ENCODE data around the gene LINC01488.

LINC01488 gene

DNA sequence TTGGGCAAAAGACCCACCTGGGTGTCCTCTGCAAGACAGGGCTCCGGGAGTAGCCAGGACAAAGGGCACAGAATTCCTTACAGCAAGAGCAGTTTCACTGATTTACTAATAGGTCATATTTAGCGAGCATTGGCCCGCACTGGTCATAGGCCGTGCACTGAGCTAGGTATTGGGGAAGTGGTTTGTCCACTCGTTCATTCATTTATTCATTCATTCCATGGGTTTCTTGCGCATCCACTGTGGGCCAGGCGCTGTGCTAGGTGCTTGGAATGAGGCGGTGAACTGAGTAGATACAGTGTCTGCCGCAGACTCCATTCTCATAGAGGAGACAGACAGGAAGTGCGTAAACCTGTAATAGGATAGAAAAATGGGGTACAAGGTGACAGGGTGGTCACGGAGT lies 13.2 kb upstream of the LINC01488 start:
- TF ChIP-seq, protein P1, sequence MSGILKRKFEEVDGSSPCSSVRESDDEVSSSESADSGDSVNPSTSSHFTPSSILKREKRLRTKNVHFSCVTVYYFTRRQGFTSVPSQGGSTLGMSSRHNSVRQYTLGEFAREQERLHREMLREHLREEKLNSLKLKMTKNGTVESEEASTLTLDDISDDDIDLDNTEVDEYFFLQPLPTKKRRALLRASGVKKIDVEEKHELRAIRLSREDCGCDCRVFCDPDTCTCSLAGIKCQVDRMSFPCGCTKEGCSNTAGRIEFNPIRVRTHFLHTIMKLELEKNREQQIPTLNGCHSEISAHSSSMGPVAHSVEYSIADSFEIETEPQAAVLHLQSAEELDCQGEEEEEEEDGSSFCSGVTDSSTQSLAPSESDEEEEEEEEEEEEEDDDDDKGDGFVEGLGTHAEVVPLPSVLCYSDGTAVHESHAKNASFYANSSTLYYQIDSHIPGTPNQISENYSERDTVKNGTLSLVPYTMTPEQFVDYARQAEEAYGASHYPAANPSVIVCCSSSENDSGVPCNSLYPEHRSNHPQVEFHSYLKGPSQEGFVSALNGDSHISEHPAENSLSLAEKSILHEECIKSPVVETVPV (CRISPR knock-in tag; IDR thresholded peaks at IDR 0.05), result no peak
- TF ChIP-seq TOX (CRISPR knock-in tag; IDR thresholded peaks at IDR 0.05; ENCODE audit: borderline replicate concordance) (no peak), ZNF8 (CRISPR knock-in tag; IDR thresholded peaks at IDR 0.05) (no peak), GLIS3 (CRISPR knock-in tag; IDR thresholded peaks at IDR 0.05) (no peak), ZFP3 (CRISPR knock-in tag; IDR thresholded peaks at IDR 0.05) (no peak), ZFP30 (CRISPR knock-in tag; IDR thresholded peaks at IDR 0.05) (no peak), PPARA (CRISPR knock-in tag; IDR thresholded peaks at IDR 0.05; ENCODE audit: borderline replicate concordance) (no peak), RARB (CRISPR knock-in tag; IDR thresholded peaks at IDR 0.05) (no peak), OSR1 (CRISPR knock-in tag; IDR thresholded peaks at IDR 0.05) (no peak), ARNTL (CRISPR knock-in tag; IDR thresholded peaks at IDR 0.05; ENCODE audit: borderline replicate concordance, low read depth) (no peak), ISL1 (CRISPR knock-in tag; IDR thresholded peaks at IDR 0.05) (no peak), ZNF70 (CRISPR knock-in tag; IDR thresholded peaks at IDR 0.05) (no peak), SNAI2 (CRISPR knock-in tag; IDR thresholded peaks at IDR 0.05) (no peak)
- TF ChIP-seq, protein P2, sequence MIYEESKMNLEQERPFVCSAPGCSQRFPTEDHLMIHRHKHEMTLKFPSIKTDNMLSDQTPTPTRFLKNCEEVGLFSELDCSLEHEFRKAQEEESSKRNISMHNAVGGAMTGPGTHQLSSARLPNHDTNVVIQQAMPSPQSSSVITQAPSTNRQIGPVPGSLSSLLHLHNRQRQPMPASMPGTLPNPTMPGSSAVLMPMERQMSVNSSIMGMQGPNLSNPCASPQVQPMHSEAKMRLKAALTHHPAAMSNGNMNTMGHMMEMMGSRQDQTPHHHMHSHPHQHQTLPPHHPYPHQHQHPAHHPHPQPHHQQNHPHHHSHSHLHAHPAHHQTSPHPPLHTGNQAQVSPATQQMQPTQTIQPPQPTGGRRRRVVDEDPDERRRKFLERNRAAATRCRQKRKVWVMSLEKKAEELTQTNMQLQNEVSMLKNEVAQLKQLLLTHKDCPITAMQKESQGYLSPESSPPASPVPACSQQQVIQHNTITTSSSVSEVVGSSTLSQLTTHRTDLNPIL (CRISPR knock-in tag; IDR thresholded peaks at IDR 0.05; ENCODE audit: low read depth), result no peak
- TF ChIP-seq, protein P3, sequence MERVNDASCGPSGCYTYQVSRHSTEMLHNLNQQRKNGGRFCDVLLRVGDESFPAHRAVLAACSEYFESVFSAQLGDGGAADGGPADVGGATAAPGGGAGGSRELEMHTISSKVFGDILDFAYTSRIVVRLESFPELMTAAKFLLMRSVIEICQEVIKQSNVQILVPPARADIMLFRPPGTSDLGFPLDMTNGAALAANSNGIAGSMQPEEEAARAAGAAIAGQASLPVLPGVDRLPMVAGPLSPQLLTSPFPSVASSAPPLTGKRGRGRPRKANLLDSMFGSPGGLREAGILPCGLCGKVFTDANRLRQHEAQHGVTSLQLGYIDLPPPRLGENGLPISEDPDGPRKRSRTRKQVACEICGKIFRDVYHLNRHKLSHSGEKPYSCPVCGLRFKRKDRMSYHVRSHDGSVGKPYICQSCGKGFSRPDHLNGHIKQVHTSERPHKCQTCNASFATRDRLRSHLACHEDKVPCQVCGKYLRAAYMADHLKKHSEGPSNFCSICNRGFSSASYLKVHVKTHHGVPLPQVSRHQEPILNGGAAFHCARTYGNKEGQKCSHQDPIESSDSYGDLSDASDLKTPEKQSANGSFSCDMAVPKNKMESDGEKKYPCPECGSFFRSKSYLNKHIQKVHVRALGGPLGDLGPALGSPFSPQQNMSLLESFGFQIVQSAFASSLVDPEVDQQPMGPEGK (CRISPR knock-in tag; IDR thresholded peaks at IDR 0.05; ENCODE audit: borderline replicate concordance), result no peak
- no peak for ATAC-seq

DNA sequence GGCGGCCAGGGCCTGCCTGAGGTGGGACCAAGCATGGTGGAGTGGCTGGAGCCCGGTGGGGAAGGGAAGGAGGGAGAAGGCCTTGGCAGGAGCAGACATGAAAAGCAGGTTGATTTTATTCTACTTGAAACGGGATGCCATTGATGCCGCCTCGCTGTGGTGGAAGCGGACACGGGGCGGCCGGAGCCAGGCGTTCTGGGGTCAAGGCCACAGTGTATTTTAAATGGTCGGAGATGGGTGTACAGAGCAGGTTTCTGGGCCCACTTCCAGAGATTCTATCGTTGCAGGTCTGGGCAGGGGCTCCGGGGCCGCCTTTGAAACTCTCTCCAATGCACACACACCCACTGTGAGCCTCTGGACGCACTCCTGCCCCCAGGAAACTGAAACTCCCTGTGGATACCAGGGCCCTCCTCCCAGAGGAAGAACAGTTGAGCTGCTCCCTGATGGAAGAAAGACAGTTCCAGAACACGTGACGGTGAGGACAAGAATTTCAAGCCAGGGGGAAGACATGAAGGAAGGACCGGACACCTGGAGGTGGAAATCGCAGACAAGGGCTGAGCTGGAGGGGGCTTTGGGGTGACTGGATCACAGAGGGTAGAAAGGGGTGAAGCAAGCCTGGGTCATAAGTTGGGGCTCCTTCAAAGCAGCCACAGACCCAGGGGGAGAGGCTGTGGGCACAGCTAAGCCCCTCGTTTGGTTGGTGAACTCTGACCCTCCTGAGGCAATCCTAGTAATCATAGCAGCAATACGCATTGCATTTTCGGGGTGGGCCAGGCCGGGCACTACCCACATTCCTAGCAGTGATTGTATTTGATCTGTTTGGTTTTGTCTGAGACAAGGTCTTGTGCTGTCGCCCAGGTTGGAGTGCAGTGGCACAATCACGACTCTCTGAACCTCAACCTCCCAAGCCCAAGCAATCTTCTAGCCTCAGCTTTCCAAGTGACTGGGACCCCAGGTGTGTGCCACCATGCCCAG lies 12.3 kb upstream of the LINC01488 start:
- ATAC-seq, result no peak
- TF ChIP-seq ISL1 (CRISPR knock-in tag; IDR thresholded peaks at IDR 0.05), result no peak
- TF ChIP-seq RARB (CRISPR knock-in tag; IDR thresholded peaks at IDR 0.05), result no peak
- TF ChIP-seq ZNF565 (CRISPR knock-in tag; conservative IDR thresholded peaks at IDR 0.05; ENCODE audit: low read depth), result no peak
- no peak for TF ChIP-seq ESRRG (CRISPR knock-in tag; IDR thresholded peaks at IDR 0.05)
- no peak for TF ChIP-seq TOX (CRISPR knock-in tag; IDR thresholded peaks at IDR 0.05; ENCODE audit: borderline replicate concordance)
- TF ChIP-seq ZNF8 (CRISPR knock-in tag; IDR thresholded peaks at IDR 0.05), result no peak
- no peak for TF ChIP-seq ZC3H10 (CRISPR knock-in tag; IDR thresholded peaks at IDR 0.05)
- no peak for TF ChIP-seq OSR1 (CRISPR knock-in tag; IDR thresholded peaks at IDR 0.05)
- no peak for TF ChIP-seq GLIS3 (CRISPR knock-in tag; IDR thresholded peaks at IDR 0.05)

DNA sequence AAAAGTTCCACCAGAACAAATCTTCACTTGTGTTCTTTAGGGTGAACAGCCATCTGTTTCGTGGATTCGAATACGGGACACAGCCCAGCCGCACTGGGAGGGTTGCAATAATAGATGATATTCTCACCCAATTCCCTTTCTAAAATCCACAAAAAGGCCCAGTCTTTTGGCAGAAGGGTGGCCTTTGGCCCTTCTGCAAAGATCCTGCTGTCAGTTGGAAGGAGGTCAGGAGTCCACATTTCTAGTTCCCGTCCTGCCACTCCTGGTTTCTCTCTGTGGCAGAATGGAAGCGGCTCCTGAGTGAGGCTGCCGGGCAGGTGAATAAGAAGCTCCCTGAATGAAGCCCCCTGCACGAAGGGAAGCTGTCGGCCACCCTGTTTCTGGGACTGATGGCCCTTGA lies 11.2 kb upstream of the LINC01488 start:
- no peak for ATAC-seq
- TF ChIP-seq GLIS3 (CRISPR knock-in tag; IDR thresholded peaks at IDR 0.05) (no peak), ZNF8 (CRISPR knock-in tag; IDR thresholded peaks at IDR 0.05) (no peak), OSR1 (CRISPR knock-in tag; IDR thresholded peaks at IDR 0.05) (no peak), PPARA (CRISPR knock-in tag; IDR thresholded peaks at IDR 0.05; ENCODE audit: borderline replicate concordance) (no peak), ARNTL (CRISPR knock-in tag; IDR thresholded peaks at IDR 0.05; ENCODE audit: borderline replicate concordance, low read depth) (no peak), TCF4 (CRISPR knock-in tag; IDR thresholded peaks at IDR 0.05; ENCODE audit: borderline replicate concordance) (no peak), BACH2 (CRISPR knock-in tag; IDR thresholded peaks at IDR 0.05; ENCODE audit: borderline replicate concordance) (no peak), ESRRG (CRISPR knock-in tag; IDR thresholded peaks at IDR 0.05) (no peak), SNAI2 (CRISPR knock-in tag; IDR thresholded peaks at IDR 0.05) (no peak), RARB (CRISPR knock-in tag; IDR thresholded peaks at IDR 0.05) (no peak)
- TF ChIP-seq, protein P4, sequence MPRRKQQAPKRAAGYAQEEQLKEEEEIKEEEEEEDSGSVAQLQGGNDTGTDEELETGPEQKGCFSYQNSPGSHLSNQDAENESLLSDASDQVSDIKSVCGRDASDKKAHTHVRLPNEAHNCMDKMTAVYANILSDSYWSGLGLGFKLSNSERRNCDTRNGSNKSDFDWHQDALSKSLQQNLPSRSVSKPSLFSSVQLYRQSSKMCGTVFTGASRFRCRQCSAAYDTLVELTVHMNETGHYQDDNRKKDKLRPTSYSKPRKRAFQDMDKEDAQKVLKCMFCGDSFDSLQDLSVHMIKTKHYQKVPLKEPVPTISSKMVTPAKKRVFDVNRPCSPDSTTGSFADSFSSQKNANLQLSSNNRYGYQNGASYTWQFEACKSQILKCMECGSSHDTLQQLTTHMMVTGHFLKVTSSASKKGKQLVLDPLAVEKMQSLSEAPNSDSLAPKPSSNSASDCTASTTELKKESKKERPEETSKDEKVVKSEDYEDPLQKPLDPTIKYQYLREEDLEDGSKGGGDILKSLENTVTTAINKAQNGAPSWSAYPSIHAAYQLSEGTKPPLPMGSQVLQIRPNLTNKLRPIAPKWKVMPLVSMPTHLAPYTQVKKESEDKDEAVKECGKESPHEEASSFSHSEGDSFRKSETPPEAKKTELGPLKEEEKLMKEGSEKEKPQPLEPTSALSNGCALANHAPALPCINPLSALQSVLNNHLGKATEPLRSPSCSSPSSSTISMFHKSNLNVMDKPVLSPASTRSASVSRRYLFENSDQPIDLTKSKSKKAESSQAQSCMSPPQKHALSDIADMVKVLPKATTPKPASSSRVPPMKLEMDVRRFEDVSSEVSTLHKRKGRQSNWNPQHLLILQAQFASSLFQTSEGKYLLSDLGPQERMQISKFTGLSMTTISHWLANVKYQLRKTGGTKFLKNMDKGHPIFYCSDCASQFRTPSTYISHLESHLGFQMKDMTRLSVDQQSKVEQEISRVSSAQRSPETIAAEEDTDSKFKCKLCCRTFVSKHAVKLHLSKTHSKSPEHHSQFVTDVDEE (CRISPR knock-in tag; IDR thresholded peaks at IDR 0.05), result no peak
- TF ChIP-seq, protein P5, sequence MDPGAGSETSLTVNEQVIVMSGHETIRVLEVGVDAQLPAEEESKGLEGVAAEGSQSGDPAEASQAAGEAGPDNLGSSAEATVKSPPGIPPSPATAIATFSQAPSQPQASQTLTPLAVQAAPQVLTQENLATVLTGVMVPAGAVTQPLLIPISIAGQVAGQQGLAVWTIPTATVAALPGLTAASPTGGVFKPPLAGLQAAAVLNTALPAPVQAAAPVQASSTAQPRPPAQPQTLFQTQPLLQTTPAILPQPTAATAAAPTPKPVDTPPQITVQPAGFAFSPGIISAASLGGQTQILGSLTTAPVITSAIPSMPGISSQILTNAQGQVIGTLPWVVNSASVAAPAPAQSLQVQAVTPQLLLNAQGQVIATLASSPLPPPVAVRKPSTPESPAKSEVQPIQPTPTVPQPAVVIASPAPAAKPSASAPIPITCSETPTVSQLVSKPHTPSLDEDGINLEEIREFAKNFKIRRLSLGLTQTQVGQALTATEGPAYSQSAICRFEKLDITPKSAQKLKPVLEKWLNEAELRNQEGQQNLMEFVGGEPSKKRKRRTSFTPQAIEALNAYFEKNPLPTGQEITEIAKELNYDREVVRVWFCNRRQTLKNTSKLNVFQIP (CRISPR knock-in tag; IDR thresholded peaks at IDR 0.05; ENCODE audit: borderline replicate concordance, low read depth), result no peak
- TF ChIP-seq, protein P1 (CRISPR knock-in tag; IDR thresholded peaks at IDR 0.05), result no peak
